H1 (cell line): ENCODE results near the gene EVI5. TPM values are rescaled to one million over a fixed set of nuclear protein-coding genes. Genes with fewer than 3 reads are reported as not detected.

ENCODE experiments used
- CTCF ChIA-PET: fragments of 300-600 bp; sonication (Branson Sonifier 250); formaldehyde crosslinking; loops from one replicate; lab custom pipeline; 2021; ENCODE audit not compliant: partially characterized antibody; lab: Charles Lee
- POLR2A ChIA-PET: fragments of 300-600 bp; sonication (Branson Sonifier 250); formaldehyde crosslinking; loops from one replicate; lab custom pipeline; 2021; ENCODE audit warnings: inconsistent platforms; ENCODE audit not compliant: partially characterized antibody; lab: Charles Lee
- DNase-seq, 2 experiments: peaks; one replicate each; pipeline versions ENCODE4 v3.0.0 to v3.0.0-alpha.2; 2010 to 2022; ENCODE audit warnings: low spot score in 2 of 2, low read depth in 1 of 2, mixed read lengths in 1 of 2
- FAIRE-seq: peaks from 2 replicates; lab custom pipeline; 2011; peaks lifted over from hg19 to GRCh38; lab: Jason Lieb, UNC
- H2AFZ ChIP-seq: 2 replicates; pipeline ENCODE4 v1.8.1; 2012; ENCODE audit warnings: low read length, inconsistent platforms
- H2AK5ac ChIP-seq: 2 replicates; pipeline ENCODE4 v1.6.1; 2013; ENCODE audit warnings: low read depth, low read length
- H2BK120ac ChIP-seq: replicated peaks from 2 replicates; pipeline ENCODE3; 2013; ENCODE audit warnings: low read depth, low read length, inconsistent platforms
- H2BK12ac ChIP-seq: 2 replicates; pipeline ENCODE4 v1.6.1; 2013; ENCODE audit warnings: low read depth, low read length
- H2BK15ac ChIP-seq: 2 replicates; pipeline ENCODE4 v1.6.1; 2013; ENCODE audit warnings: low read length
- H2BK20ac ChIP-seq: 2 replicates; pipeline ENCODE4 v1.6.1; 2013; ENCODE audit warnings: low read length
- H2BK5ac ChIP-seq: 2 replicates; pipeline ENCODE4 v1.6.1; 2013; ENCODE audit warnings: low read depth, low read length
- H3K14ac ChIP-seq: 2 replicates; pipeline ENCODE4 v1.6.1; 2013; ENCODE audit warnings: inconsistent platforms; ENCODE audit not compliant: insufficient read length
- H3K18ac ChIP-seq: 2 replicates; pipeline ENCODE4 v1.6.1; 2013; ENCODE audit warnings: low read length; ENCODE audit errors: extremely low read depth
- H3K23ac ChIP-seq: 2 replicates; pipeline ENCODE4 v1.6.1; 2013; ENCODE audit warnings: inconsistent platforms; ENCODE audit not compliant: insufficient read length
- H3K23me2 ChIP-seq: 2 replicates; pipeline ENCODE4 v1.6.1; 2013; ENCODE audit warnings: low read depth, low read length
- H3K27ac ChIP-seq: 2 replicates; pipeline ENCODE4 v1.6.1; 2011; ENCODE audit warnings: low read depth, low read length, inconsistent platforms
- H3K27me3 ChIP-seq, 4 experiments: replicated peaks in 1 of 4; 1 replicate in 1 of 4; 2 replicates in 3 of 4; pipeline versions ENCODE4 v1.6.1 to v1.8.1; 2011 to 2013; ENCODE audit warnings: low read length in 3 of 4, mild to moderate bottlenecking in 3 of 4, inconsistent platforms in 2 of 4, mixed read lengths in 2 of 4, moderate library complexity in 1 of 4; ENCODE audit not compliant: control insufficient read depth in 3 of 4, insufficient read depth in 3 of 4; ENCODE audit errors: extremely low read depth in 1 of 4
- H3K36me3 ChIP-seq, 4 experiments: 2 replicates each; pipeline versions ENCODE4 v1.6.1 to v1.8.1; 2011 to 2013; ENCODE audit warnings: mild to moderate bottlenecking in 4 of 4, low read length in 3 of 4, moderate library complexity in 2 of 4, control low read depth in 1 of 4, inconsistent platforms in 1 of 4; ENCODE audit not compliant: insufficient read depth in 4 of 4, control insufficient read depth in 2 of 4
- H3K4ac ChIP-seq: replicated peaks from 2 replicates; pipeline ENCODE3; 2013; ENCODE audit warnings: low read length, low read depth, mixed read lengths, inconsistent platforms; ENCODE audit not compliant: insufficient read length
- H3K4me1 ChIP-seq, 4 experiments: replicated peaks in 1 of 4; 1 replicate in 1 of 4; 2 replicates in 3 of 4; pipeline versions ENCODE4 v1.6.1 to v1.8.1; 2011 to 2013; ENCODE audit warnings: low read length in 3 of 4, inconsistent platforms in 2 of 4, mixed read lengths in 1 of 4; ENCODE audit not compliant: insufficient read depth in 4 of 4, control insufficient read depth in 3 of 4
- H3K4me2 ChIP-seq, 2 experiments: 2 replicates each; pipeline versions ENCODE4 v1.6.1 to v1.8.1; 2011 to 2013; ENCODE audit warnings: low read depth in 2 of 2, low read length in 2 of 2, control low read depth in 1 of 2, inconsistent platforms in 1 of 2, mild to moderate bottlenecking in 1 of 2; ENCODE audit not compliant: insufficient read depth in 1 of 2
- H3K4me3 ChIP-seq, 4 experiments: fragments of 200-600, 300-600 bp in 1 of 4; sonication (generic), shearing (Covaris generic), sonication (Bioruptor Twin) in 1 of 4; 2 replicates each; pipeline versions ENCODE4 v1.5.1 to v1.8.1; 2011 to 2016; ENCODE audit warnings: low read length in 4 of 4, low read depth in 3 of 4, control low read depth in 2 of 4, inconsistent platforms in 2 of 4, mild to moderate bottlenecking in 2 of 4, mixed read lengths in 1 of 4, moderate library complexity in 1 of 4; ENCODE audit not compliant: insufficient read depth in 2 of 4; ENCODE audit errors: extremely low read depth in 1 of 4
- H3K56ac ChIP-seq: replicated peaks from 2 replicates; pipeline ENCODE3; 2013; ENCODE audit warnings: low read depth, mild to moderate bottlenecking, mixed read lengths, low read length, inconsistent platforms; ENCODE audit not compliant: insufficient read length
- H3K79me1 ChIP-seq: 2 replicates; pipeline ENCODE4 v1.6.1; 2013; ENCODE audit warnings: low read depth, low read length, control low read depth
- H3K79me2 ChIP-seq, 2 experiments: 2 replicates each; pipeline versions ENCODE4 v1.6.1 to v1.8.1; 2012 to 2013; ENCODE audit warnings: low read length in 2 of 2, mild to moderate bottlenecking in 2 of 2, inconsistent platforms in 1 of 2; ENCODE audit not compliant: insufficient read depth in 2 of 2, control insufficient read depth in 1 of 2
- H3K9ac ChIP-seq, 4 experiments: replicated peaks in 1 of 4; 1 replicate in 1 of 4; 2 replicates in 3 of 4; pipeline versions ENCODE4 v1.6.1 to v1.8.1; 2011 to 2013; ENCODE audit warnings: low read depth in 3 of 4, low read length in 3 of 4, control low read depth in 2 of 4, mild to moderate bottlenecking in 2 of 4, moderate library complexity in 2 of 4, inconsistent platforms in 1 of 4; ENCODE audit errors: extremely low read depth in 1 of 4
- H3K9me3 ChIP-seq, 2 experiments: 2 replicates each; pipeline versions ENCODE4 v1.6.1 to v1.8.1; 2012 to 2013; ENCODE audit warnings: mild to moderate bottlenecking in 2 of 2, moderate library complexity in 2 of 2, control low read depth in 1 of 2, inconsistent platforms in 1 of 2, low read depth in 1 of 2, low read length in 1 of 2, mixed read lengths in 1 of 2; ENCODE audit not compliant: insufficient read depth in 2 of 2
- H4K20me1 ChIP-seq, 2 experiments: replicated peaks in 1 of 2; 2 replicates each; pipeline versions ENCODE3 to v1.8.1; 2011 to 2013; ENCODE audit warnings: inconsistent platforms in 2 of 2, low read length in 2 of 2, mild to moderate bottlenecking in 1 of 2; ENCODE audit not compliant: insufficient read depth in 2 of 2, control insufficient read depth in 1 of 2
- H4K5ac ChIP-seq: 2 replicates; pipeline ENCODE4 v1.6.1; 2013; ENCODE audit warnings: low read length, low read depth, mixed read lengths, inconsistent platforms; ENCODE audit not compliant: insufficient read length
- H4K8ac ChIP-seq: 2 replicates; pipeline ENCODE4 v1.8.0; 2013; ENCODE audit warnings: mild to moderate bottlenecking, moderate library complexity, low read length, inconsistent platforms; ENCODE audit not compliant: insufficient read depth; ENCODE audit errors: extremely low read depth
- H4K91ac ChIP-seq: replicated peaks from 2 replicates; pipeline ENCODE3; 2013; ENCODE audit warnings: low read length, mixed read lengths, inconsistent platforms; ENCODE audit not compliant: insufficient read length
- BCL11A ChIP-seq, 2 experiments: IDR thresholded peaks; one replicate each; pipeline ENCODE4 v1.6.1; 2011; ENCODE audit warnings: low read depth in 2 of 2, low read length in 2 of 2, mild to moderate bottlenecking in 2 of 2
- CBX5 ChIP-seq: fragments of 300-800, 300-1000 bp; sonication (generic); IDR thresholded peaks from 2 replicates; pipeline ENCODE4 v1.7.1; 2016; ENCODE audit warnings: antibody characterized with exemption, low read length, low read depth
- CREB1 ChIP-seq: IDR thresholded peaks from 2 replicates; pipeline ENCODE4 v1.6.1; 2012; ENCODE audit warnings: inconsistent platforms
- HDAC2 ChIP-seq, 2 experiments: fragments of 300-600 bp in 1 of 2; sonication (generic) in 1 of 2; IDR thresholded peaks; 2 replicates each; pipeline ENCODE4 v1.6.1; 2011 to 2012; ENCODE audit warnings: low read depth in 2 of 2, low read length in 2 of 2, mild to moderate bottlenecking in 2 of 2, moderate library complexity in 2 of 2, borderline replicate concordance in 1 of 2, inconsistent platforms in 1 of 2
- HDAC6 ChIP-seq: IDR thresholded peaks from one replicate; pipeline ENCODE4 v1.7.1; 2012; ENCODE audit warnings: low read depth, mild to moderate bottlenecking, inconsistent platforms, low read length, moderate library complexity
- JUN ChIP-seq: IDR thresholded peaks from 2 replicates; pipeline ENCODE4 v1.6.1; 2011; ENCODE audit warnings: low read depth, mild to moderate bottlenecking, improper control_type of control experiment, low read length
- KDM4A ChIP-seq: IDR thresholded peaks from one replicate; pipeline ENCODE4 v1.7.1; 2012; ENCODE audit warnings: low read depth, mild to moderate bottlenecking, moderate library complexity, low read length, inconsistent platforms; ENCODE audit not compliant: severe bottlenecking
- NANOG ChIP-seq: IDR thresholded peaks from 2 replicates; pipeline ENCODE4 v1.6.1; 2011; ENCODE audit warnings: low read length, low read depth, mild to moderate bottlenecking, inconsistent platforms; ENCODE audit not compliant: insufficient read depth, poor library complexity, severe bottlenecking
- NRF1 ChIP-seq: IDR thresholded peaks from 2 replicates; pipeline ENCODE4 v1.6.1; 2011; ENCODE audit warnings: mild to moderate bottlenecking, low read depth, low read length, improper control_type of control experiment
- WGBS, 2 experiments: shearing (Covaris generic) in 1 of 2; methylation state at CpG; one replicate each; pipeline versions ENCODE4 v1.1.6 to v1.1.7; 2013 to 2015; ENCODE audit warnings: low lambda C conversion rate in 2 of 2, mixed read lengths in 2 of 2, inconsistent platforms in 1 of 2, low coverage in 1 of 2, missing lambda C conversion rate in 1 of 2; ENCODE audit not compliant: insufficient replicate concordance in 2 of 2, insufficient coverage in 1 of 2, insufficient read length in 1 of 2; ENCODE audit errors: extremely low coverage in 1 of 2, missing lambda C conversion rate in 1 of 2; 5-methylcytosine and 5-hydroxymethylcytosine counted together
- polyA plus RNA-seq, 7 experiments: library from polyadenylated mRNA; depleted of rRNA in 3 of 7; stranded (reverse) in 5 of 7; unstranded in 2 of 7; fragments of >200 nt in 5 of 7; fragments of 200-250 nt in 2 of 7; gene quantifications; 1 replicate in 5 of 7; 2 replicates in 1 of 7; 4 replicates in 1 of 7; pipeline versions ENCODE4 v1.2.1 to v1.2.3, GENCODE V29; 2011 to 2013; ENCODE audit warnings: missing spikeins in 2 of 7, mixed read lengths in 2 of 7
- total RNA-seq: library from RNA; stranded (reverse); fragmentation: NEBNext Ultra II Directional; extraction: Animal tissue kit (Norgen Biotek cat#: 25700); gene quantifications from 2 replicates; pipeline ENCODE4 v1.2.1, GENCODE V29; 2021
- TF ChIP-seq, protein P1 (sequence below): IDR thresholded peaks from 2 replicates; pipeline ENCODE4 v1.6.1; 2012; ENCODE audit warnings: inconsistent platforms

EVI5 gene
- total and polyA plus RNA-seq, 2 of the 8 experiments (the other 6 are each of a cell fraction or from before 2014, with no cell fraction given) = 1.7 to 13.7 TPM

DNA sequence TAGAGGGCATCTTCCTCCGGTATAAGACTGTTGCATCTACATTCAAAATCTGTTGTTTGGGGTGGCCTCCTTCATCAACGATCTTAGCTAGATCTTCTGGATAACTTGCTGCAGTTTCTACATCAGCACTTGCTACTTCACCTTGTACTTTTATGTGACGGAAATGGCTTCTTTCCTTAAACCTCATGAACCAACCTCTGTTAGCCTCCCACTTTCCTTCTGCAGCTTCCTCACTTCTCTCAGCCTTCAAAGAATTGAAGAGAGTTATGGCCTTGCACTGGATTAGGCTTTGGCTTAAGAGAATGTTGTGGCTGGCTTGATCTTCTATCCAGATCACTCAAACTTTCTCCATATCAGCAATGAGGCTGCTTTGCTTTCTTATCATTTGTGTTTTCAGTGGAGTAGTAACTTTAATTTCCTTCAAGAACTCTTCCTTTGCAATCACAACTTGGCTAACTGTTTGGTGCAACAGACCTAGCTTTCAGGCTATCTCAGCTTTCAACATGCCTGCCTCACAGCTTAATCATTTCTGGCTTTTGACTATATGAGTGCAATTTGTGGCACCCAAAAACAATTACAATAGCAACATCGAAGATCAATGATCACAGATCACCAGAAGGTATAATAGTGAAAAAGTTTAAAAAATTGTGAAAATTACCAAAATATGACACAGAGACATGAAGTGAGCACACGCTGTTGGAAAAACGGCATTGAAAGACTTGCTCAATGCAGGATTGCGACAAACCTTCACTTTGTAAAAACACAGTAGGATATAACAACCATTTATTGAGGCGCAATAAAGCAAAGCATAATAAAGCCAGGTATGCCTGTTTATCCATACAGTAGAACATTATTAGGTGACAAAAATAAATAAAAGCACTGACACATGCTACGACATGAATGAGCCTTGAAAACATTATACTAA, 241.5 kb downstream of the EVI5 start:
- TF ChIP-seq JUN (no peak), NANOG (no peak), HDAC2 (IDR thresholded peaks at IDR 0.05; ENCODE audit: borderline replicate concordance in 1 of 2, low read depth in 2 of 2, low read length in 2 of 2) (no peak), HDAC6 (no peak), CREB1 (no peak), NRF1 (no peak), CBX5 (no peak), KDM4A (no peak), BCL11A (IDR thresholded peaks at IDR 0.05; ENCODE audit: low read depth in 2 of 2, low read length in 2 of 2) (no peak)
- TF ChIP-seq, protein P1, sequence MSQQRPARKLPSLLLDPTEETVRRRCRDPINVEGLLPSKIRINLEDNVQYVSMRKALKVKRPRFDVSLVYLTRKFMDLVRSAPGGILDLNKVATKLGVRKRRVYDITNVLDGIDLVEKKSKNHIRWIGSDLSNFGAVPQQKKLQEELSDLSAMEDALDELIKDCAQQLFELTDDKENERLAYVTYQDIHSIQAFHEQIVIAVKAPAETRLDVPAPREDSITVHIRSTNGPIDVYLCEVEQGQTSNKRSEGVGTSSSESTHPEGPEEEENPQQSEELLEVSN = no peak
- Histone ChIP-seq H3K4me2 (no peak overlapping the region), H3K36me3 (no peaks in the 10 kb centered on the region), H2BK12ac (no peak overlapping the region), H4K20me1 (no peaks in the 10 kb centered on the region), H3K14ac (no peak overlapping the region), H2AFZ (no peak overlapping the region), H4K91ac (no peak overlapping the region), H4K8ac (no peak overlapping the region), H3K79me2 (no peaks in the 10 kb centered on the region), H3K23ac (no peak overlapping the region), H3K4me3 (no peak overlapping the region), H2AK5ac (no peak overlapping the region), H3K56ac (no peak overlapping the region), H3K27ac (no peak overlapping the region), H3K9ac (no peak overlapping the region), H3K27me3 (no peaks in the 10 kb centered on the region), H3K9me3 (no peaks in the 10 kb centered on the region), H2BK120ac (no peak overlapping the region), H3K23me2 (no peaks in the 10 kb centered on the region), H3K79me1 (no peaks in the 10 kb centered on the region), H2BK5ac (no peak overlapping the region), H4K5ac (no peak overlapping the region), H3K4me1 (no peaks in the 10 kb centered on the region), H2BK15ac (no peak overlapping the region), H3K18ac (no peak overlapping the region), H3K4ac (no peak overlapping the region), H2BK20ac (no peak overlapping the region)
- DNase-seq (no peak), FAIRE-seq (no peak)
- 89% methylated on average over 9 of the region's 9 CpGs; no CpG with 5 or more reads in 1 of the 2 experiments for WGBS, 2 experiments
- ChIA-PET CTCF (no interaction called here), POLR2A (no interaction called here)
